ENCODE results near the gene TOR3A. TPM values are rescaled to one million over a fixed set of nuclear protein-coding genes. Genes with fewer than 3 reads are reported as not detected.

TOR3A gene
- total and polyA plus RNA-seq, 2 donors (not counting 3 experiments of a cell fraction or from before 2014, with no cell fraction given), result 14.9 to 16.7 TPM

- no peak overlapping the region for H2AFZ ChIP-seq (ENCODE audit: low read depth, low read length)
- H3K27me3 ChIP-seq (ENCODE audit: control insufficient read depth in 2 of 2, insufficient read depth in 2 of 2, low read length in 2 of 2), result no peaks in the 10 kb centered on the region
- no peak for FAIRE-seq
- CTCF ChIA-PET, result interaction anchor here (1.3 kb wide), 1 partner anchor 13 kb away, joined by 3 read pairs; no protein-coding TSS in a partner anchor
- H3K9me1 ChIP-seq (replicated peaks; ENCODE audit: control insufficient read depth, extremely low read depth, insufficient read depth, low read length), result no peaks in the 10 kb centered on the region
- H3K79me2 ChIP-seq (ENCODE audit: control insufficient read depth, insufficient read depth, low read length), result no peaks in the 10 kb centered on the region
- TF ChIP-seq POLR2AphosphoS5 (IDR thresholded peaks at IDR 0.05; ENCODE audit: insufficient read depth, low read depth, low read length), result no peak
- TF ChIP-seq CTCF (IDR thresholded peaks at IDR 0.05; ENCODE audit: extremely low read depth in 1 of 2, insufficient read depth in 1 of 2, low read depth in 1 of 2, low read length in 2 of 2), result no peak
- no peak for TF ChIP-seq GATA2 (IDR thresholded peaks at IDR 0.05; ENCODE audit: insufficient read depth, insufficient read length, low read depth, low read length)
- no peak for TF ChIP-seq EZH2 (IDR thresholded peaks at IDR 0.05; ENCODE audit: borderline replicate concordance, low read depth, low read length, severe bottlenecking)
- no peak for TF ChIP-seq POLR2A (IDR thresholded peaks at IDR 0.05; ENCODE audit: low read depth, low read length)
- TF ChIP-seq FOS (IDR thresholded peaks at IDR 0.05; ENCODE audit: borderline replicate concordance, insufficient read depth, low read length), result no peak
- TF ChIP-seq MAX (IDR thresholded peaks at IDR 0.05; ENCODE audit: insufficient read depth, insufficient read length), result no peak
- TF ChIP-seq JUN (IDR thresholded peaks at IDR 0.05; ENCODE audit: borderline replicate concordance, insufficient read depth, insufficient read length, low read depth), result no peak
- no peak for TF ChIP-seq MYC (IDR thresholded peaks at IDR 0.05; ENCODE audit: low read depth, low read length)
- no peaks in the 10 kb centered on the region for H3K9me3 ChIP-seq (replicated peaks; ENCODE audit: control insufficient read depth, insufficient read depth, low read length)
- POLR2A ChIA-PET, result no interaction called here
- no peaks in the 10 kb centered on the region for H3K4me1 ChIP-seq (ENCODE audit: control insufficient read depth, extremely low read depth, insufficient read depth, low read length)
- intact Hi-C loops (cut with micrococcal nuclease), result no loop called here
- DNase-seq (ENCODE audit: low read depth, low spot score), result no peak
- peaks cover 2 to 3% of the 10 kb centered on the region in 2 experiments for H3K36me3 ChIP-seq (ENCODE audit: control insufficient read depth in 2 of 2, extremely low read depth in 1 of 2, insufficient read depth in 2 of 2, low read length in 2 of 2)
- H3K27ac ChIP-seq (ENCODE audit: insufficient read depth, low read depth, low read length), result no peak overlapping the region
- no peak overlapping the region for H3K4me2 ChIP-seq (ENCODE audit: insufficient read depth, low read length)
- no peaks in the 10 kb centered on the region for H4K20me1 ChIP-seq (replicated peaks; ENCODE audit: control insufficient read depth, extremely low read depth, insufficient read depth, low read length)
- no peak overlapping the region for H3K4me3 ChIP-seq (replicated peaks in 1 of 3; ENCODE audit: insufficient read depth in 1 of 3, low read depth in 1 of 3, low read length in 3 of 3)
- BruUV-seq (replicated peaks), result no TSS peak
- dilution Hi-C loops (cut with MboI; ENCODE audit: extremely low pct_ligation_motif_present, low sequenced_read_pairs), result no loop called here
- H3K9ac ChIP-seq (replicated peaks; ENCODE audit: extremely low read depth, insufficient read depth, low read length), result no peak overlapping the region
Measured at GRCh38 chr1:179066471-179066870, 15.4 kb upstream of the TOR3A start.
